WTC11 (cell line): ENCODE measurements around the gene SURF1. TPM values are rescaled to one million over a fixed set of nuclear protein-coding genes. Genes with fewer than 3 reads are reported as not detected.

ENCODE experiments used
- ATAC-seq: fragments of 200-7000 bp; cut with Tn5 transposase; 2 replicates; pipeline ENCODE4 v1.10.0; 2021; ENCODE audit warnings: mild to moderate bottlenecking, moderate library complexity
- CTCF ChIA-PET: fragments of 300-600 bp; sonication (Branson Sonifier 250); formaldehyde crosslinking; loops from one replicate; lab custom pipeline; 2021; ENCODE audit warnings: antibody characterized with exemption; lab: Charles Lee
- POLR2A ChIA-PET: fragments of 350-600 bp; sonication (Branson Sonifier 250); formaldehyde crosslinking; loops from one replicate; lab custom pipeline; 2021; ENCODE audit warnings: antibody characterized with exemption; lab: Charles Lee
- DNase-seq: peaks from one replicate; pipeline ENCODE4 v3.0.0; 2021; ENCODE audit warnings: low spot score
- H3K27ac Mint-ChIP-seq: 2 replicates; pipeline ENCODE4 v1.8.0; 2021; ENCODE audit warnings: mixed read lengths
- H3K27me3 Mint-ChIP-seq: 2 replicates; pipeline ENCODE4 v1.8.0; 2021; ENCODE audit warnings: low read depth, mild to moderate bottlenecking, moderate library complexity, mixed read lengths
- H3K36me3 Mint-ChIP-seq: 2 replicates; pipeline ENCODE4 v1.8.0; 2021; ENCODE audit warnings: mixed read lengths
- H3K4me1 Mint-ChIP-seq: 2 replicates; pipeline ENCODE4 v1.8.0; 2022; ENCODE audit warnings: mixed read lengths
- H3K4me3 Mint-ChIP-seq: 2 replicates; pipeline ENCODE4 v1.8.0; 2021; ENCODE audit warnings: mild to moderate bottlenecking, moderate library complexity, mixed read lengths
- H3K9me3 Mint-ChIP-seq: 2 replicates; pipeline ENCODE4 v1.8.0; 2021; ENCODE audit warnings: mixed read lengths
- EMX1 ChIP-seq: fragments of 250-450 bp; sonication (Bioruptor Pico); IDR thresholded peaks from 2 replicates; pipeline ENCODE4 v1.8.0; 2021; ENCODE audit warnings: mild to moderate bottlenecking
- ERG ChIP-seq: fragments of 250-450 bp; sonication (Bioruptor Pico); IDR thresholded peaks from 2 replicates; pipeline ENCODE4 v1.8.0; 2021; ENCODE audit warnings: mild to moderate bottlenecking
- IRF2 ChIP-seq: sonication (generic); formaldehyde crosslinking; IDR thresholded peaks from 2 replicates; pipeline ENCODE4 v1.8.0; 2022; ENCODE audit warnings: low read depth, missing genetic modification reagents, borderline replicate concordance
- NFATC4 ChIP-seq: fragments of 250-450 bp; sonication (Bioruptor Pico); IDR thresholded peaks from 2 replicates; pipeline ENCODE4 v1.9.0; 2021; ENCODE audit warnings: mild to moderate bottlenecking
- SMAD3 ChIP-seq: sonication (generic); formaldehyde crosslinking; IDR thresholded peaks from 2 replicates; pipeline ENCODE4 v1.8.0; 2022; ENCODE audit warnings: missing genetic modification reagents, mild to moderate bottlenecking, borderline replicate concordance
- TCF7 ChIP-seq: sonication (generic); formaldehyde crosslinking; IDR thresholded peaks from 2 replicates; pipeline ENCODE4 v1.8.0; 2022; ENCODE audit warnings: mild to moderate bottlenecking, low read depth, missing genetic modification reagents, moderate library complexity
- ZNF425 ChIP-seq: fragments of 250-450 bp; sonication (Bioruptor Pico); conservative IDR thresholded peaks from 2 replicates; pipeline ENCODE4 v1.9.0; 2021; ENCODE audit warnings: mild to moderate bottlenecking
- total RNA-seq: library from RNA; stranded (reverse); gene quantifications from 3 replicates; pipeline ENCODE4 v1.2.3, GENCODE V29; 2021
- TF ChIP-seq, protein P1 (sequence below): fragments of 250-450 bp; sonication (Bioruptor Pico); IDR thresholded peaks from 2 replicates; pipeline ENCODE4 v1.9.0; 2021; ENCODE audit warnings: mild to moderate bottlenecking
- TF ChIP-seq, protein P2 (sequence below): sonication (generic); formaldehyde crosslinking; IDR thresholded peaks from 2 replicates; pipeline ENCODE4 v1.8.0; 2023; ENCODE audit warnings: missing genetic modification reagents, mild to moderate bottlenecking, borderline replicate concordance
- TF ChIP-seq, protein P3 (sequence below): sonication (generic); formaldehyde crosslinking; IDR thresholded peaks from 2 replicates; pipeline ENCODE4 v1.8.1; 2022; ENCODE audit warnings: missing genetic modification reagents, borderline replicate concordance
- TF ChIP-seq, protein P4 (sequence below): sonication (generic); formaldehyde crosslinking; IDR thresholded peaks from 2 replicates; pipeline ENCODE4 v1.8.0; 2022; ENCODE audit warnings: mild to moderate bottlenecking, missing genetic modification reagents

Gene SURF1
- total RNA-seq, 1 experiment from 2014 or later, result 33.3 TPM

DNA sequence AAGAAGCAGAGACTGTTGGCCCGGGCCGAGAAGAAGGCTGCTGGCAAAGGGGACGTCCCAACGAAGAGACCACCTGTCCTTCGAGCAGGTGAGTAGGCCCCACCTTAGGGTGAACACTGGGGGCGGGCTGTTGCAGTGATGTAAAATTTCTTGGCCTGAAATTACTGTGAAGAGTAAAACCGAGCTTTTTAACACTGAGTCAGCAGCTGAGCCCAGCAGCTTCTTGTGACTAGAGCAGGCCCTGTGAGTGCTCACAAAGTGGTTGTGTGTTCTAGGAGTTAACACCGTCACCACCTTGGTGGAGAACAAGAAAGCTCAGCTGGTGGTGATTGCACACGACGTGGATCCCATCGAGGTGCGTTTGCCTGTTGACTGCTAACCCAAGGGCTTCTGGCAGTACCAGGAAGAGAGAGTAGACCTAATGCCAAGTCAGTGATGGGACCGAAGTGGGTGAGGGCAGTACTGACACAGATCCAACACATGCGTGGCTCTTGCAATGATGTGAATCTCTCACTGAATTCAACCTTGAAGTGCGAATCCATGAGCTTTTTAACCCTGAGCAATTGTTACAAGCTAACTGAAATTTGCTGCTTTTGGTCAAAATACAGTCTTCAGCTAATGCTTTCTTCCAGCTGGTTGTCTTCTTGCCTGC, 6.2 kb downstream of the SURF1 start:
- ATAC-seq (no peak), DNase-seq (no peak)
- Mint-ChIP-seq H3K27ac (peak overlapping the region; percentile 95), H3K27me3 (no peaks in the 10 kb centered on the region; the same call in 1 of the 2 replicates), H3K36me3 (peaks cover 59% of the 10 kb centered on the region), H3K4me3 (peak overlapping the region; percentile 98), H3K9me3 (no peaks in the 10 kb centered on the region)
- POLR2A ChIA-PET, result no interaction called here
- CTCF ChIA-PET, result interaction anchor here (2.3 to 7.9 kb wide), 2 partner anchors 7 to 136 kb away, joined by 7 to 74 read pairs; no protein-coding TSS in a partner anchor
- TF ChIP-seq IRF2 (CRISPR knock-in tag) (no peak), NFATC4 (0 out of 2 replicates have a peak, but pooled peaks have one; percentile 37)
- TF ChIP-seq, protein P1, sequence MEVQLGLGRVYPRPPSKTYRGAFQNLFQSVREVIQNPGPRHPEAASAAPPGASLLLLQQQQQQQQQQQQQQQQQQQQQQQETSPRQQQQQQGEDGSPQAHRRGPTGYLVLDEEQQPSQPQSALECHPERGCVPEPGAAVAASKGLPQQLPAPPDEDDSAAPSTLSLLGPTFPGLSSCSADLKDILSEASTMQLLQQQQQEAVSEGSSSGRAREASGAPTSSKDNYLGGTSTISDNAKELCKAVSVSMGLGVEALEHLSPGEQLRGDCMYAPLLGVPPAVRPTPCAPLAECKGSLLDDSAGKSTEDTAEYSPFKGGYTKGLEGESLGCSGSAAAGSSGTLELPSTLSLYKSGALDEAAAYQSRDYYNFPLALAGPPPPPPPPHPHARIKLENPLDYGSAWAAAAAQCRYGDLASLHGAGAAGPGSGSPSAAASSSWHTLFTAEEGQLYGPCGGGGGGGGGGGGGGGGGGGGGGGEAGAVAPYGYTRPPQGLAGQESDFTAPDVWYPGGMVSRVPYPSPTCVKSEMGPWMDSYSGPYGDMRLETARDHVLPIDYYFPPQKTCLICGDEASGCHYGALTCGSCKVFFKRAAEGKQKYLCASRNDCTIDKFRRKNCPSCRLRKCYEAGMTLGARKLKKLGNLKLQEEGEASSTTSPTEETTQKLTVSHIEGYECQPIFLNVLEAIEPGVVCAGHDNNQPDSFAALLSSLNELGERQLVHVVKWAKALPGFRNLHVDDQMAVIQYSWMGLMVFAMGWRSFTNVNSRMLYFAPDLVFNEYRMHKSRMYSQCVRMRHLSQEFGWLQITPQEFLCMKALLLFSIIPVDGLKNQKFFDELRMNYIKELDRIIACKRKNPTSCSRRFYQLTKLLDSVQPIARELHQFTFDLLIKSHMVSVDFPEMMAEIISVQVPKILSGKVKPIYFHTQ, result peak; percentile 4; the same call in 1 of the 2 replicates
- TF ChIP-seq, all 79 proteins: peak for 2
- peaks cover 32% of the 10 kb centered on the region for H3K4me1 Mint-ChIP-seq

GRCh38 chr9:133348718-133349573, 7.3 kb downstream of the SURF1 start:
- peak overlapping the region; percentile 95 for H3K27ac Mint-ChIP-seq
- peak overlapping the region; percentile 98 for H3K4me3 Mint-ChIP-seq
- H3K9me3 Mint-ChIP-seq, result no peaks in the 10 kb centered on the region
- ChIA-PET CTCF (interaction anchor here (1.1 to 2.3 kb wide), 5 partner anchors 8 to 163 kb away, joined by 3 to 8 read pairs (median 6); partner anchors contain the start of genes SURF1 and SURF2), POLR2A (interaction anchor here (0.7 to 2.0 kb wide), 4 partner anchors 8 to 111 kb away, joined by 3 to 10 read pairs (median 5); partner anchors contain the start of genes CACFD1, REXO4, SURF1 and SURF2)
- ATAC-seq, result no peak
- H3K27me3 Mint-ChIP-seq, result no peaks in the 10 kb centered on the region; the same call in 1 of the 2 replicates
- no peak for DNase-seq
- H3K36me3 Mint-ChIP-seq, result peaks cover 69% of the 10 kb centered on the region
- H3K4me1 Mint-ChIP-seq, result peaks cover 26% of the 10 kb centered on the region
- TF ChIP-seq ERG (CRISPR knock-in tag) (no peak; the same call in 1 of the 2 replicates), EMX1 (no peak; the same call in 1 of the 2 replicates), TCF7 (CRISPR knock-in tag) (0 out of 2 replicates have a peak, but pooled peaks have one; percentile 75), NFATC4 (peak; percentile 74; the same call in 1 of the 2 replicates), SMAD3 (CRISPR knock-in tag) (0 out of 2 replicates have a peak, but pooled peaks have one; percentile 13), ZNF425 (0 out of 2 replicates have a peak, but pooled peaks have one; percentile 35)
- TF ChIP-seq, protein P2, sequence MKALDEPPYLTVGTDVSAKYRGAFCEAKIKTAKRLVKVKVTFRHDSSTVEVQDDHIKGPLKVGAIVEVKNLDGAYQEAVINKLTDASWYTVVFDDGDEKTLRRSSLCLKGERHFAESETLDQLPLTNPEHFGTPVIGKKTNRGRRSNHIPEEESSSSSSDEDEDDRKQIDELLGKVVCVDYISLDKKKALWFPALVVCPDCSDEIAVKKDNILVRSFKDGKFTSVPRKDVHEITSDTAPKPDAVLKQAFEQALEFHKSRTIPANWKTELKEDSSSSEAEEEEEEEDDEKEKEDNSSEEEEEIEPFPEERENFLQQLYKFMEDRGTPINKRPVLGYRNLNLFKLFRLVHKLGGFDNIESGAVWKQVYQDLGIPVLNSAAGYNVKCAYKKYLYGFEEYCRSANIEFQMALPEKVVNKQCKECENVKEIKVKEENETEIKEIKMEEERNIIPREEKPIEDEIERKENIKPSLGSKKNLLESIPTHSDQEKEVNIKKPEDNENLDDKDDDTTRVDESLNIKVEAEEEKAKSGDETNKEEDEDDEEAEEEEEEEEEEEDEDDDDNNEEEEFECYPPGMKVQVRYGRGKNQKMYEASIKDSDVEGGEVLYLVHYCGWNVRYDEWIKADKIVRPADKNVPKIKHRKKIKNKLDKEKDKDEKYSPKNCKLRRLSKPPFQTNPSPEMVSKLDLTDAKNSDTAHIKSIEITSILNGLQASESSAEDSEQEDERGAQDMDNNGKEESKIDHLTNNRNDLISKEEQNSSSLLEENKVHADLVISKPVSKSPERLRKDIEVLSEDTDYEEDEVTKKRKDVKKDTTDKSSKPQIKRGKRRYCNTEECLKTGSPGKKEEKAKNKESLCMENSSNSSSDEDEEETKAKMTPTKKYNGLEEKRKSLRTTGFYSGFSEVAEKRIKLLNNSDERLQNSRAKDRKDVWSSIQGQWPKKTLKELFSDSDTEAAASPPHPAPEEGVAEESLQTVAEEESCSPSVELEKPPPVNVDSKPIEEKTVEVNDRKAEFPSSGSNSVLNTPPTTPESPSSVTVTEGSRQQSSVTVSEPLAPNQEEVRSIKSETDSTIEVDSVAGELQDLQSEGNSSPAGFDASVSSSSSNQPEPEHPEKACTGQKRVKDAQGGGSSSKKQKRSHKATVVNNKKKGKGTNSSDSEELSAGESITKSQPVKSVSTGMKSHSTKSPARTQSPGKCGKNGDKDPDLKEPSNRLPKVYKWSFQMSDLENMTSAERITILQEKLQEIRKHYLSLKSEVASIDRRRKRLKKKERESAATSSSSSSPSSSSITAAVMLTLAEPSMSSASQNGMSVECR, result peak; percentile 15; the same call in 1 of the 2 replicates
- TF ChIP-seq, protein P3, sequence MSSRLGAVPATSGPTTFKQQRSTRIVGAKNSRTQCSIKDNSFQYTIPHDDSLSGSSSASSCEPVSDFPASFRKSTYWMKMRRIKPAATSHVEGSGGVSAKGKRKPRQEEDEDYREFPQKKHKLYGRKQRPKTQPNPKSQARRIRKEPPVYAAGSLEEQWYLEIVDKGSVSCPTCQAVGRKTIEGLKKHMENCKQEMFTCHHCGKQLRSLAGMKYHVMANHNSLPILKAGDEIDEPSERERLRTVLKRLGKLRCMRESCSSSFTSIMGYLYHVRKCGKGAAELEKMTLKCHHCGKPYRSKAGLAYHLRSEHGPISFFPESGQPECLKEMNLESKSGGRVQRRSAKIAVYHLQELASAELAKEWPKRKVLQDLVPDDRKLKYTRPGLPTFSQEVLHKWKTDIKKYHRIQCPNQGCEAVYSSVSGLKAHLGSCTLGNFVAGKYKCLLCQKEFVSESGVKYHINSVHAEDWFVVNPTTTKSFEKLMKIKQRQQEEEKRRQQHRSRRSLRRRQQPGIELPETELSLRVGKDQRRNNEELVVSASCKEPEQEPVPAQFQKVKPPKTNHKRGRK (CRISPR knock-in tag), result 0 out of 2 replicates have a peak, but pooled peaks have one; percentile 35
- TF ChIP-seq, protein P4, sequence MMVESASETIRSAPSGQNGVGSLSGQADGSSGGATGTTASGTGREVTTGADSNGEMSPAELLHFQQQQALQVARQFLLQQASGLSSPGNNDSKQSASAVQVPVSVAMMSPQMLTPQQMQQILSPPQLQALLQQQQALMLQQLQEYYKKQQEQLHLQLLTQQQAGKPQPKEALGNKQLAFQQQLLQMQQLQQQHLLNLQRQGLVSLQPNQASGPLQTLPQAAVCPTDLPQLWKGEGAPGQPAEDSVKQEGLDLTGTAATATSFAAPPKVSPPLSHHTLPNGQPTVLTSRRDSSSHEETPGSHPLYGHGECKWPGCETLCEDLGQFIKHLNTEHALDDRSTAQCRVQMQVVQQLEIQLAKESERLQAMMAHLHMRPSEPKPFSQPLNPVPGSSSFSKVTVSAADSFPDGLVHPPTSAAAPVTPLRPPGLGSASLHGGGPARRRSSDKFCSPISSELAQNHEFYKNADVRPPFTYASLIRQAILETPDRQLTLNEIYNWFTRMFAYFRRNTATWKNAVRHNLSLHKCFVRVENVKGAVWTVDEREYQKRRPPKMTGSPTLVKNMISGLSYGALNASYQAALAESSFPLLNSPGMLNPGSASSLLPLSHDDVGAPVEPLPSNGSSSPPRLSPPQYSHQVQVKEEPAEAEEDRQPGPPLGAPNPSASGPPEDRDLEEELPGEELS (CRISPR knock-in tag), result 0 out of 2 replicates have a peak, but pooled peaks have one; percentile 7
